Mucosa of rectum (tissue), 2 donors: ENCODE measurements around the gene CSTF2T.

Experiments
- H3K27ac ChIP-seq, 2 donors: one replicate each; pipeline ENCODE4 v1.7.0; 2013; ENCODE audit warnings: inconsistent platforms in 2 of 2, low read depth in 2 of 2, low read length in 2 of 2
- H3K27me3 ChIP-seq, 2 donors: one replicate each; pipeline ENCODE4 v1.7.0; 2013; ENCODE audit warnings: low read length in 2 of 2; ENCODE audit not compliant: control insufficient read depth in 2 of 2, insufficient read depth in 2 of 2
- H3K36me3 ChIP-seq, 2 donors: one replicate each; pipeline ENCODE4 v1.7.0; 2013; ENCODE audit warnings: low read length in 2 of 2; ENCODE audit not compliant: control insufficient read depth in 2 of 2, insufficient read depth in 2 of 2
- H3K4me1 ChIP-seq, 2 donors: one replicate each; pipeline ENCODE4 v1.7.0; 2013; ENCODE audit warnings: low read length in 2 of 2, mild to moderate bottlenecking in 1 of 2; ENCODE audit not compliant: control insufficient read depth in 2 of 2, insufficient read depth in 2 of 2
- H3K4me3 ChIP-seq, 2 donors: one replicate each; pipeline ENCODE4 v1.7.0; 2013; ENCODE audit warnings: low read length in 2 of 2
- H3K9ac ChIP-seq, 2 donors: one replicate each; pipeline ENCODE4 v1.7.0; 2013; ENCODE audit warnings: low read length in 2 of 2, low read depth in 1 of 2, mild to moderate bottlenecking in 1 of 2
- H3K9me3 ChIP-seq, 2 donors: one replicate each; pipeline ENCODE4 v1.7.0; 2013; ENCODE audit warnings: low read length in 2 of 2; ENCODE audit not compliant: control insufficient read depth in 2 of 2
- donor health status: healthy.
- donor health status: Normal muscosa, but diverticular disease.

CSTF2T gene

DNA sequence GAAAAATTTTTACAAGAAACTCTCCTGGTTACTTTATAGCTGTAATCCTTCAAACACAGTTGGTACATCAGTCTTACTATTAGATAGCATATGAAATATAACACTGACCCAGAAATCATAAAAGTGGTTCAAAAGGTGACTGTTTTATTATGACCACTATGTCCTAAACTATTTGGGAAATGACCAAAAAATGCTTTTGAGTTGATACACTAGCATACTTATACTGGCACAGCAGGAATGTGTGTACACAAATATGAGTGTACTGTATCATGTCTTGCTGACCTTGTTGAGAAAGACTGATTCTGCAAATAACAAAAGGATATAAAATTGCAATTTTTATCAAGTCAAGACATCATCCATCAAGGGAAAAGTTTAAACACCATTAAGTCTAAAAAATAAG is 24.3 kb downstream of the CSTF2T start:
- H3K9me3 ChIP-seq = no peaks in the 10 kb centered on the region
- no peaks in the 10 kb centered on the region for H3K27me3 ChIP-seq

DNA sequence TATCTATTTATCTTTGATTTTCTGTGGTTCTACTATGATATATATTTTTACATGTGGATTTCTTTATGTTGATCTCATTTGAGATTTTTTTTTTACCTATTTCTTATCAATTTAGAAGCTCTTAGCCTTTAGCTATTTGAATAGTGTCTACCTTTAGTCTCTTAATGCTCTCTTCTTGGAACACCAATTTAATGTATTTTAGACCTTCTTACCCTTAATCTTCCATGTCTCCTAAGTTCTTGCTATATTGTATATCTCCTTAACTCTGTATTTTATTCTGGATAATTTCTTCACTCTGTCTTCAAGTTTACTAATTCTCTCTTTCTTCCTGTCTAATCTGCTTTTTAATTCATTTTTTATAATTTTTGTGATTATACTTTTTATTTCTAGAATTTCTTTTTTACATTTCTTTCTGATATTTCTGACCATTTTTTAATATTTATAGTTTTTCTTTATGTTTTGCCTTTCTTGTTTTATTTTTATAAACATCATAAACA is 27.3 kb downstream of the CSTF2T start:
- no peak overlapping the region for H3K4me3 ChIP-seq
- H3K9me3 ChIP-seq = no peaks in the 10 kb centered on the region
- H3K27me3 ChIP-seq = no peaks in the 10 kb centered on the region
- H3K9ac ChIP-seq = no peak overlapping the region
- no peaks in the 10 kb centered on the region for H3K4me1 ChIP-seq
- H3K27ac ChIP-seq = no peak overlapping the region
- H3K36me3 ChIP-seq = no peaks in the 10 kb centered on the region

More for the DNA sequence above, 24.3 kb downstream of the CSTF2T start:
- H3K4me3 ChIP-seq = no peak overlapping the region
- H3K27ac ChIP-seq = no peak overlapping the region
- no peaks in the 10 kb centered on the region for H3K4me1 ChIP-seq
- no peaks in the 10 kb centered on the region for H3K36me3 ChIP-seq
- H3K9ac ChIP-seq = no peak overlapping the region

DNA sequence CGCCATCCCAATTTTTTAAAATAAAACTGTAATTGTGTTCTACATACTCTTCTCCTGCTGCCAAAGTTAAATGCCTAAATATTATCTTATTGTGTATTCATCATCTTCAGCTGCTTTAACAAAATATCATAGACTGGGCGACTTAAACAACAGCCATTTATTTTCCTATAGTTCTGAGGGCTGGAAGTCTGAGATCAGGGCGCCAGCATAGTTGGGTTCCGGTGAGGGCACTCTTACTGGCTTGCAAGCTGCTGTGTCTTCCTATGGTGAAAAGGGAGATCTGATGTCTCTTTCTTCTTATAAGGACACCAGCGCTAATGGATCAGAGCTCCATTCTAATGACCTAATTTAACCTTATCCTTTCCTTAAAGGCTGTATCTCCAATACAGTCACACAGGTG is 30.4 kb downstream of the CSTF2T start:
- Histone ChIP-seq H3K4me3 (no peak overlapping the region), H3K27ac (no peak overlapping the region), H3K4me1 (no peaks in the 10 kb centered on the region), H3K9me3 (no peaks in the 10 kb centered on the region), H3K9ac (no peak overlapping the region), H3K36me3 (no peaks in the 10 kb centered on the region), H3K27me3 (no peaks in the 10 kb centered on the region)

DNA sequence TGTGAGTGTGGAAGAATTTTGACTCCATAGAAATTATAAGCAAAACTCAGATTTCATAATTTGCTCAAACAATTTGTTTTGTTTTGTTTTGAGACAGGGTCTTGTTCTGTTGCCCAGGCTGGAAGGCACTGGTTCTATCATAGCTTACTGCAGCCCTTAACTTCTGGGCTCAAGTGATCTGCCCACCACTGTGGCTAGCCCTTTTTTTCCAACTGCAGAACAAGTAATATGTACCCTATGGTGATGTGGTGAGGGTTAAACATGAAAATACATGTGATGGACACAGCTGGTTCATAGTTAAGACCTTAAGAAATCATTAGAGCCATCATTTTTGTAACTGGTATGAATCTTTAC is 31.1 kb downstream of the CSTF2T start:
- Histone ChIP-seq H3K27ac (no peak overlapping the region), H3K27me3 (no peaks in the 10 kb centered on the region), H3K9ac (no peak overlapping the region), H3K9me3 (no peaks in the 10 kb centered on the region), H3K4me3 (no peak overlapping the region), H3K36me3 (no peaks in the 10 kb centered on the region), H3K4me1 (no peaks in the 10 kb centered on the region)

DNA sequence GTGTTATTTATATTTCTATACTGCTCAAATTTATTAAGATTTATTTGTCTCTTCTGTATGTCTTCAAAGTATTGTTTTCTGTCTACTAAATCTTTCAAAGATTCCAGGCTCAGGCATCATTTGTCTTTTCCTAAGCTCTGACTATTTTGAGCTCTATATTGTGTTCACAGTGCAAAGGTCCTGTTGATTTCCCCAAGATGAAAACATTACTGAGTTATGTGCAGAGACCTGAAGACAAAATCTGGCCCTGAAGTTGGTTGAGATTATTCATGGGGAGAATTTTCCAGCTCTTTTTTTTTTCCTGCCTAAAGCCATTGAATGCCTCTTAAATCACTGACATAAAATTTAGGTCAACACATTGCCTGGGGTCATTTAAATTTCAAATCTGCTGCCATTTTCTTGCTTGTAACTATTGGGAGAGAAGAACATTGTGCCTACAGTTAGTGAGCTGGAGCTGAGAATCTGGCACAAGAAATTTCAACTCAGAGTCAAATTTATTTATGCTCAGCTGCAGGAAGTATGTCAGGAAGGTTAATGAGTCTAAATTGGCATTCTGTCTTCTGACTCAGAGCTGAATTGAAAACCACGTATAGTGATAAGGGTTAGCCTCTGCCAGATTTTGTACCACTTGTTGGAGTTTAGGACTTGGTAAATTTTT is 31.6 kb downstream of the CSTF2T start:
- Histone ChIP-seq H3K4me3 (no peak overlapping the region), H3K9me3 (no peaks in the 10 kb centered on the region)

DNA sequence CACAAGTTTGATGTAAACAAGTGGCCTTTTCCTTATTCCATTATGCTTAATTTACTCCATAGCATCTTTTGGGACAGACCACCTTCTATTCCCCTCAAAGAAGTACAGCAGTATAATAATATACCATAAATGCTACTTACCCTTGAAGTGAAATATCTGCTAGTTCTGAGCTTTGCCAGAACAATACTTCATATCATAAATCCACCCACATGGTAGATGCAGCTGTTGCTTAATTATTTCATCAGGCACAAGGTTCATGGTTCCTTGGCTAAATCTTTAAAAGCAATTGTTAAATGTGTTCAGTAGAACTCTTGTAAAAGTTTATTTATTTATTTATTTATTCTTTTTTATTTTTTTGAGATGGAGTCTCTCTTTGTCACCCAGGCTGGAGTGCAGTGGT is 32.9 kb downstream of the CSTF2T start:
- Histone ChIP-seq H3K27me3 (no peaks in the 10 kb centered on the region), H3K9me3 (no peaks in the 10 kb centered on the region), H3K27ac (no peak overlapping the region), H3K36me3 (no peaks in the 10 kb centered on the region), H3K4me3 (no peak overlapping the region), H3K9ac (no peak overlapping the region), H3K4me1 (no peaks in the 10 kb centered on the region)

More for the DNA sequence above, 31.6 kb downstream of the CSTF2T start:
- no peak overlapping the region for H3K9ac ChIP-seq
- no peak overlapping the region for H3K27ac ChIP-seq
- H3K4me1 ChIP-seq = no peaks in the 10 kb centered on the region
- no peaks in the 10 kb centered on the region for H3K27me3 ChIP-seq
- no peaks in the 10 kb centered on the region for H3K36me3 ChIP-seq

DNA sequence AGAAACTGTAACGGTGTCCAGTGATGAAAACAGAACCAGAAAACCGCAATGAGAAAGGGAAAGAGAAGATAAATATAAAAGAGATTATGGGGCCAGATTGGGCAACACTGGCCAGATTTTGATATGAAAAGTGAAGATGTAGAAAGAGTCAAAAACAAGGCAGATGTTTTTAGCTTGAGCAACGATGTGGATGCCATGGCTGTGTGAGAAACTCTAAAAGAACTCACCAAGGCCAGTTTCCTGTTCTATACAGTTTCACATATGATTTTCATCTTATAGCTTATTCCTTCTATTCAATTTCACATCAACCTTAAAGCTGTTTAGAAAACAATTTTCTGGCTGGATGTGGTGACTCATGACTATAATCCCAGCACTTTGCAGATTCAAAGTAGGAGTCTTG is 36.3 kb downstream of the CSTF2T start:
- Histone ChIP-seq H3K4me1 (no peaks in the 10 kb centered on the region), H3K36me3 (no peaks in the 10 kb centered on the region), H3K27me3 (no peaks in the 10 kb centered on the region), H3K4me3 (no peak overlapping the region), H3K9ac (no peak overlapping the region), H3K9me3 (no peaks in the 10 kb centered on the region), H3K27ac (no peak overlapping the region)

DNA sequence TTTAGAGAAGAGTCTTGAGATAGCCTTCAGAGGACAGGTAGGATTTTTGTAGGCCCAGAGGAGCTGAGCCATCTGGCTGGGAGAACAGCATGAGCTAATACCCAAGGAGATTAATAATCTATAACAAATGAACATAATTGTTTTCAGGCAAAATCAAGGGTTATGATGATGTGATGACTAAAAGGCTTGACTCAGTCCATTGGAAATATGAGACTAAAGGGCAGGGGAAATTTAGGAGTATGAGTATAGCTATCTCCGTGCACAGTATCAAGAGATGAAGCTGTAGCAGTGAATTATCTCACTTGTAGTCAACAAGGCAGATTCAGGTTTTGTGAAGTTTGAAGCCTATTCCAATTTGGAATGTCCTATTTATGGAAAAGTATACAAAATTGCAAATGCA is 40.1 kb downstream of the CSTF2T start:
- H3K4me1 ChIP-seq = no peaks in the 10 kb centered on the region
- H3K36me3 ChIP-seq = no peaks in the 10 kb centered on the region
- no peak overlapping the region for H3K27ac ChIP-seq
- H3K27me3 ChIP-seq = no peaks in the 10 kb centered on the region
- no peak overlapping the region for H3K4me3 ChIP-seq
- H3K9ac ChIP-seq = no peak overlapping the region
- H3K9me3 ChIP-seq = no peaks in the 10 kb centered on the region

DNA sequence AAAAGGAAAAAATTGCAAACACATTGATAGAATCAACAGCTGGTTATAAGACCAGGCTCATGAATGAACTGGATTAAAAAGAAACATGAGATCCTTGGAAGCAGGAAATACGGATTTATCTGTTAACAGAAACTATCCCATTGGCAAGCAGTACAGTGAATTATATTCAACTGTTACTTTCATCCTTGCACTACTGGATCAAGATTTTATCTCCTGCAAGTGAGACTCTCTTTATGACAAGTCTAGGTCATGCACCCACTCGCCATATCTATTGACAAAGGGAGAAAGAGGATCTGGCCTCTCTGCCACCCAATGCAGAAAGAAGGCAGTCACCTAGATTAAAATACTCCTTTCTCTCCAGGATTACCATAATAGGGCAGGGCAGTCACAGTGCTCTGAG is 41.4 kb downstream of the CSTF2T start:
- no peaks in the 10 kb centered on the region for H3K27me3 ChIP-seq
- H3K4me1 ChIP-seq = no peaks in the 10 kb centered on the region
- no peaks in the 10 kb centered on the region for H3K9me3 ChIP-seq
- H3K9ac ChIP-seq = no peak overlapping the region
- H3K27ac ChIP-seq = no peak overlapping the region
- no peak overlapping the region for H3K4me3 ChIP-seq
- H3K36me3 ChIP-seq = no peaks in the 10 kb centered on the region

DNA sequence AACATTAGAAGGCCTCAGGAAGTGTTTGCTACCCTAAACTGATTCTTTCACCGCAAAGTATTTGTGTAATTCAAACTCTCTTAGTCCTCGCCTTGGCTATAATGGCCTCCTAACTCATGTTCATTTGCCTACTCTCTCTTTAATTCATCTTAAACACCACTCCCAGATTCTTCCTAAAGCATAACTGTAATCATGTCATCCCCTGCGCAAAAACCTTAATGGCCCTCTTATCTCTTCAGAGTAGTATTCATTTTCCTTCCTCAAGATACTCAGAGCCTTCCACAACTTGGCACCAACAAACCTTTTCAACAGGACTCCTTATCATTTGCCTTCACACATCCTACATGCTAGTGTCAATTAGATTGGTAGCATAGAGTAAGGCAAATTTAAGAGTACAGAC is 42.9 kb downstream of the CSTF2T start:
- Histone ChIP-seq H3K27me3 (no peaks in the 10 kb centered on the region), H3K9me3 (no peaks in the 10 kb centered on the region), H3K36me3 (no peaks in the 10 kb centered on the region), H3K4me3 (no peak overlapping the region), H3K4me1 (no peaks in the 10 kb centered on the region), H3K27ac (no peak overlapping the region), H3K9ac (no peak overlapping the region)

DNA sequence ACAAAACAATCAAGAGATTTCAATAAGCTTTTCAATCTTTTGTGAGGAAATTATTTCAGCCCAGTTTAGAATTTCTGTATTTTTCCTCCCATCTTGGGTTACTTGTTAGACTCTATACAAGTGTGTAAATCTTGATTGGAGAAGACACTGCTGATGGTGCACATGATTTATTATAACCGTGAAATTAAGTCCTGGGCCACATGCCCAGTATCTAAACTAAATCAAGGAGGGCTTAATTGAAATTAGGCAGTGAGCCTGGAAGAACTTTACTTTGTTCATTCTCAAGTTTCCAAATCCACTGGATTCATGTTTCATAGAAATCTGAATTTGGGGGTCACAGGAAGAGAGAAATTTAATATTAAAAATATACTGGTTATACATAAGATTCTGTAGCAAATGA is 44.5 kb downstream of the CSTF2T start:
- Histone ChIP-seq H3K27me3 (no peaks in the 10 kb centered on the region), H3K27ac (no peak overlapping the region), H3K4me1 (no peaks in the 10 kb centered on the region), H3K9me3 (no peaks in the 10 kb centered on the region), H3K9ac (no peak overlapping the region), H3K36me3 (no peaks in the 10 kb centered on the region), H3K4me3 (no peak overlapping the region)
